CD4-positive, alpha-beta T cell (primary cell): ENCODE data around the gene ZYG11B. TPM values are rescaled to one million over a fixed set of nuclear protein-coding genes. Genes with fewer than 3 reads are reported as not detected.
"Not testable (repeated sequence)": the region's sequence is repeated elsewhere in the genome, so short reads cannot be mapped to it uniquely, and the experiment has no call there.

ENCODE experiments used
- ATAC-seq: fragments of 200-7000 bp; cut with Tn5 transposase; one replicate; pipeline ENCODE4 v1.10.0; 2022; ENCODE audit warnings: mild to moderate bottlenecking; ENCODE audit not compliant: poor library complexity
- CTCF ChIA-PET: fragments of 350-600 bp; sonication (Branson Sonifier 250); formaldehyde crosslinking; loops from one replicate; lab custom pipeline; 2021; ENCODE audit warnings: antibody characterized with exemption, inconsistent platforms; lab: Charles Lee
- POLR2A ChIA-PET: fragments of 350-600 bp; sonication (Branson Sonifier 250); formaldehyde crosslinking; loops from one replicate; lab custom pipeline; 2021; ENCODE audit warnings: antibody characterized with exemption, inconsistent platforms; lab: Charles Lee
- DNase-seq, 14 experiments: peaks; one replicate each; pipeline ENCODE4 v3.0.0-alpha.2; 2013 to 2020; ENCODE audit warnings: mixed read lengths in 2 of 14
- H3K27ac ChIP-seq, 2 donors: one replicate each; pipeline versions ENCODE4 v1.5.1 to v1.7.0; 2013; ENCODE audit warnings: low read length in 2 of 2, low read depth in 1 of 2, mild to moderate bottlenecking in 1 of 2
- H3K27me3 ChIP-seq, 2 experiments: 1 replicate in 1 of 2; 2 replicates in 1 of 2; pipeline versions ENCODE4 v1.6.1 to v1.7.0; 2013; ENCODE audit warnings: low read length in 2 of 2, control low read depth in 1 of 2, mild to moderate bottlenecking in 1 of 2, moderate library complexity in 1 of 2; ENCODE audit not compliant: insufficient read depth in 2 of 2, control insufficient read depth in 1 of 2
- H3K36me3 ChIP-seq: one replicate; pipeline ENCODE4 v1.6.1; 2013; ENCODE audit warnings: low read length, control low read depth; ENCODE audit not compliant: insufficient read depth
- H3K4me1 ChIP-seq: one replicate; pipeline ENCODE4 v1.6.1; 2013; ENCODE audit warnings: low read length, control low read depth; ENCODE audit not compliant: insufficient read depth
- H3K4me3 ChIP-seq: one replicate; pipeline ENCODE4 v1.5.1; 2013; ENCODE audit warnings: mild to moderate bottlenecking, low read length, moderate library complexity
- H3K9me3 ChIP-seq, 2 experiments: 1 replicate in 1 of 2; 2 replicates in 1 of 2; pipeline versions ENCODE4 v1.6.1 to v1.7.0; 2013; ENCODE audit warnings: low read length in 2 of 2, mild to moderate bottlenecking in 2 of 2, control low read depth in 1 of 2, moderate library complexity in 1 of 2; ENCODE audit not compliant: control insufficient read depth in 1 of 2, insufficient read depth in 1 of 2
- H3K27ac Mint-ChIP-seq: one replicate; pipeline ENCODE4 v1.8.0; 2020; ENCODE audit warnings: mixed read lengths
- H3K27me3 Mint-ChIP-seq: one replicate; pipeline ENCODE4 v1.8.0; 2021; ENCODE audit warnings: mixed read lengths
- H3K36me3 Mint-ChIP-seq: one replicate; pipeline ENCODE4 v1.8.0; 2021; ENCODE audit warnings: low read depth, mixed read lengths
- H3K4me1 Mint-ChIP-seq: one replicate; pipeline ENCODE4 v1.8.0; 2021; ENCODE audit warnings: low read depth, mixed read lengths
- H3K4me3 Mint-ChIP-seq: one replicate; pipeline ENCODE4 v1.8.0; 2020; ENCODE audit warnings: mild to moderate bottlenecking, mixed read lengths
- H3K9me3 Mint-ChIP-seq: one replicate; pipeline ENCODE4 v1.8.0; 2020; ENCODE audit warnings: mixed read lengths
- intact Hi-C, 2 experiments: fragments of 100-400 bp; cut with DNase I in 1 of 2; cut with micrococcal nuclease in 1 of 2; formaldehyde crosslinking; loops; one replicate each; pipeline versions ENCODE4 v1.15.1 to v1.9.0; 2023 to 2025; cut with DNase I, micrococcal nuclease
- total RNA-seq, 174 experiments: library from RNA in 2 of 174; stranded (reverse) in 2 of 174; gene quantifications; one replicate each; pipeline ENCODE4 v1.2.3 and lab custom pipeline; 2021 to 2026
- TF ChIP-seq, protein P1 (sequence below): fragments of 200-600 bp; IDR thresholded peaks from one replicate; pipeline ENCODE4 v1.8.0; 2022; ENCODE audit warnings: antibody characterized with exemption, mild to moderate bottlenecking

ZYG11B gene
- total RNA-seq, 2 experiments from 2014 or later, result 14.1 to 16.1 TPM

- Histone ChIP-seq H3K36me3 (no peaks in the 10 kb centered on the region), H3K4me3 (no peak overlapping the region), H3K9me3 (no peaks in the 10 kb centered on the region), H3K27ac (no peak overlapping the region), H3K27me3 (no peaks in the 10 kb centered on the region), H3K4me1 (no peaks in the 10 kb centered on the region)
- H3K9me3 Mint-ChIP-seq, result no peaks in the 10 kb centered on the region
- intact Hi-C loops, result loop anchor here (5.0 kb wide), 2 partner anchors 46 to 851 kb away; no protein-coding TSS in a partner anchor
- H3K36me3 Mint-ChIP-seq, result no peaks in the 10 kb centered on the region
- no peak for ATAC-seq
- peak in 3 of 14 experiments; percentile 16 to 19 (median 18) for DNase-seq
- H3K4me1 Mint-ChIP-seq, result peaks cover 46% of the 10 kb centered on the region
- no peaks in the 10 kb centered on the region for H3K27me3 Mint-ChIP-seq
- no peak overlapping the region for H3K27ac Mint-ChIP-seq
- POLR2A ChIA-PET, result interaction anchor here (0.7 kb wide), 1 partner anchor 597 kb away, joined by 3 read pairs; no protein-coding TSS in a partner anchor
- TF ChIP-seq, protein P1, sequence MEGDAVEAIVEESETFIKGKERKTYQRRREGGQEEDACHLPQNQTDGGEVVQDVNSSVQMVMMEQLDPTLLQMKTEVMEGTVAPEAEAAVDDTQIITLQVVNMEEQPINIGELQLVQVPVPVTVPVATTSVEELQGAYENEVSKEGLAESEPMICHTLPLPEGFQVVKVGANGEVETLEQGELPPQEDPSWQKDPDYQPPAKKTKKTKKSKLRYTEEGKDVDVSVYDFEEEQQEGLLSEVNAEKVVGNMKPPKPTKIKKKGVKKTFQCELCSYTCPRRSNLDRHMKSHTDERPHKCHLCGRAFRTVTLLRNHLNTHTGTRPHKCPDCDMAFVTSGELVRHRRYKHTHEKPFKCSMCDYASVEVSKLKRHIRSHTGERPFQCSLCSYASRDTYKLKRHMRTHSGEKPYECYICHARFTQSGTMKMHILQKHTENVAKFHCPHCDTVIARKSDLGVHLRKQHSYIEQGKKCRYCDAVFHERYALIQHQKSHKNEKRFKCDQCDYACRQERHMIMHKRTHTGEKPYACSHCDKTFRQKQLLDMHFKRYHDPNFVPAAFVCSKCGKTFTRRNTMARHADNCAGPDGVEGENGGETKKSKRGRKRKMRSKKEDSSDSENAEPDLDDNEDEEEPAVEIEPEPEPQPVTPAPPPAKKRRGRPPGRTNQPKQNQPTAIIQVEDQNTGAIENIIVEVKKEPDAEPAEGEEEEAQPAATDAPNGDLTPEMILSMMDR, result no peak
- CTCF ChIA-PET, result interaction anchor here (0.6 to 1.3 kb wide), 4 partner anchors 12 to 1427 kb away, joined by 3 to 4 read pairs (median 3); no protein-coding TSS in a partner anchor
- no peak overlapping the region for H3K4me3 Mint-ChIP-seq
Measured at GRCh38 chr1:52748119-52748518, 21.9 kb downstream of the ZYG11B start.

DNA sequence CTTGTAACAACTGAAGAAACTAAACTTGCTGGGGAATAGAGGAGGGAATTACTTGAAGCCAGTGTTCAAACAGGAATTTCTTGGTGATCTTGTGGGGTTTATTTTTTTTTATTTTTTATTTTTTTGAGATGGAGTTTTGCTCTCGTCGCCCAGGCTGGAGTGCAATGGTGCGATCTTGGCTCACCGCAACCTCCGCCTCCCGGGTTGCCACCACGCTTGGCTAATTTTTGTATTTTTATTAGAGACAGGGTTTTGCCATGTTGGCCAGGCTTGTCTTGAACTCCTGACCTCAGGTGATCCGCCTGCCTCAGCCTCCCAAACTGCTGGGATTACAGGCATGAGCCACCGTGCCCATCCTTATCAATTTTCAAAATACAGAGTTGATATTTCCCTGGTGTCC lies 23.2 kb downstream of the ZYG11B start:
- H3K36me3 Mint-ChIP-seq, H3K27ac Mint-ChIP-seq, H3K4me3 Mint-ChIP-seq, CTCF ChIA-PET, H3K27me3 ChIP-seq, ATAC-seq, H3K27me3 Mint-ChIP-seq, H3K36me3 ChIP-seq, H3K27ac ChIP-seq, H3K4me3 ChIP-seq, DNase-seq, H3K4me1 ChIP-seq, H3K9me3 Mint-ChIP-seq, H3K9me3 ChIP-seq: not testable (repeated sequence)
- POLR2A ChIA-PET, result interaction anchor here (1.0 kb wide), 1 partner anchor 24 kb away, joined by 3 read pairs; no protein-coding TSS in a partner anchor
- peaks cover 46% of the 10 kb centered on the region for H3K4me1 Mint-ChIP-seq
- intact Hi-C loops, result loop anchor here (5.0 kb wide), 2 partner anchors 47 to 852 kb away; no protein-coding TSS in a partner anchor

DNA sequence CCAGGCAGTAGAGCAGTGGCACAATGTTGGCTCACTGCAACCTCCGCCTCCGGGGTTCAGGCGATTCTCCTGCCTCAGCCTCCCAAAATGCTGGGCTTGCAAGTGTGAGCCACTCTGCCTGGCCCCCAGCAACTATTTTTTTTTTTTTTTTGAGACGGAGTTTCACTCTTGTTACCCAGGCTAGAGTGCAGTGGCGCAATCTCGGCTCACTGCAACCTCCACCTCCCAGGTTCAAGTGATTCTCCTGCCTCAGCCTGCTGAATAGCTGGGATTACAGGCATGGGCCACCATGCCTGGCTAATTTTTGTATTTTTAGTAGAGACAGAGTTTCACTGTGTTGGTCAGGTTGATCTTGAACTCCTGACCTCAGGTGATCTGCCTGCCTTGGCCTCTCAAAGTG lies 23.9 kb downstream of the ZYG11B start:
- not testable (repeated sequence) for H3K27ac Mint-ChIP-seq, H3K27me3 Mint-ChIP-seq
- POLR2A ChIA-PET, result interaction anchor here (1.0 kb wide), 1 partner anchor 23 kb away, joined by 3 read pairs; no protein-coding TSS in a partner anchor

DNA sequence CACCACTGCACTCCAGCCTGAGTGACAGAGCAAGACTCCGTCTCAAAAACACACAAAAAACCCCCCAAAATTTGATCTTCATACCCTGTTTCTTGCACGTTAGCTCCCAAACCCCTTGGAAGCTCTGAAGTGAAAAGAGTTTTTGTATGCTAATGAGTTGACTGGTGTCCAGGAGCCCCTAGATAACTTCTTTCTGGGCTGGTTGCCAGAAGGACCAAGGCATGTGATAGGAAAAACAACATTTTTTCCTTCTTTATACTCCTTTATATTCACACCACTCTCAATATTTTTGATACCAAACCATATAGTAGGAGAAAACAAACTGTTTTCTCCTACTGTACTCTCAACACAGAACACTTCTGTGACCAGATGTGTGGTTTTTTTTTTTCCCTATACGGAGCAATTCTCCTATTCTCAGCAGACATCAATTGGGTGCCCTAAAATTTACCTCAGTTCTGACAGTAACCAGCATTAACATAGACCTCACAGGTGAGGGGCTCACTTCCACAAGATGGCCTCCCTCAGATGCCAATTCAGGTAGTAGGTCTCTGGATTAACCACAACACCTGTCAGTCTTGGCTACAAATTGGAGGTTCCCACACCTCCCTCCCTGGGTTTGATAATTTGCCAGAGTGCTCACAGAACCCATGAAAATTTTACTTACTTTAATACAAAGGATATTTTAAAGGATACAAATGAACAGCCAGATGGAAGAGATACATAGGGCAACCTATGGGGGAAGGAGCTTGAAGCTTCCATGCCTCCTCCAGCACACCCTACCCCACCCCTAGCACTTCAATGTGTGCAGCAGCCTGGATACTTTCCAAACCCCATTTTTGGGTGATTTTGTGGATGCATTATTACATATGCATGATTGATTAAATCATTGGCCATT lies 25.6 kb downstream of the ZYG11B start:
- TF ChIP-seq, protein P1, result no peak
- no peak overlapping the region for H3K4me3 ChIP-seq
- no peaks in the 10 kb centered on the region for H3K9me3 ChIP-seq
- ChIA-PET CTCF (no interaction called here), POLR2A (no interaction called here)
- Mint-ChIP-seq H3K4me3 (no peak overlapping the region), H3K27ac (no peak overlapping the region), H3K9me3 (no peaks in the 10 kb centered on the region), H3K4me1 (peaks cover 33% of the 10 kb centered on the region), H3K27me3 (no peaks in the 10 kb centered on the region), H3K36me3 (peaks cover 10% of the 10 kb centered on the region)
- DNase-seq (no peak), ATAC-seq (no peak)
- H3K36me3 ChIP-seq, result peaks cover 1% of the 10 kb centered on the region
- no peaks in the 10 kb centered on the region for H3K27me3 ChIP-seq
- no peaks in the 10 kb centered on the region for H3K4me1 ChIP-seq
- no peak overlapping the region for H3K27ac ChIP-seq
- intact Hi-C loops, result no loop called here

More for the DNA sequence above, 23.9 kb downstream of the ZYG11B start:
- H3K36me3 ChIP-seq, H3K36me3 Mint-ChIP-seq, H3K4me3 Mint-ChIP-seq, ATAC-seq, H3K9me3 Mint-ChIP-seq, intact Hi-C loops, H3K27ac ChIP-seq, H3K4me3 ChIP-seq, CTCF ChIA-PET, H3K9me3 ChIP-seq, DNase-seq, H3K4me1 ChIP-seq, H3K27me3 ChIP-seq: not testable (repeated sequence)
- H3K4me1 Mint-ChIP-seq, result peaks cover 43% of the 10 kb centered on the region
